ENCODE results near the gene ETS2. TPM values are rescaled to one million over a fixed set of nuclear protein-coding genes. Genes with fewer than 3 reads are reported as not detected.

ETS2 gene
- total and polyA plus RNA-seq, 2 of the 8 experiments (the other 6 are each of a cell fraction or from before 2014, with no cell fraction given) = 11.0 to 45.1 TPM

- Histone ChIP-seq H2BK5ac (ENCODE audit: low read depth, low read length) (no peak overlapping the region), H2BK120ac (replicated peaks; ENCODE audit: low read depth, low read length) (no peak overlapping the region), H3K9me3 (ENCODE audit: insufficient read depth in 2 of 2, low read depth in 1 of 2, low read length in 1 of 2) (no peaks in the 10 kb centered on the region; a peak in 1 of 4 replicates), H4K20me1 (replicated peaks in 1 of 2; ENCODE audit: control insufficient read depth in 1 of 2, insufficient read depth in 2 of 2, low read length in 2 of 2) (no peaks in the 10 kb centered on the region), H3K79me1 (ENCODE audit: low read depth, low read length) (no peaks in the 10 kb centered on the region), H3K9ac (replicated peaks in 1 of 4; ENCODE audit: extremely low read depth in 1 of 4, low read depth in 3 of 4, low read length in 3 of 4) (no peak overlapping the region), H3K79me2 (ENCODE audit: control insufficient read depth in 1 of 2, insufficient read depth in 2 of 2, low read length in 2 of 2) (no peaks in the 10 kb centered on the region), H3K4ac (replicated peaks; ENCODE audit: insufficient read length, low read depth, low read length) (no peak overlapping the region), H3K23ac (ENCODE audit: insufficient read length) (no peak overlapping the region), H4K91ac (replicated peaks; ENCODE audit: insufficient read length, low read length) (peak overlapping the region; percentile 45), H3K27me3 (replicated peaks in 1 of 4; ENCODE audit: control insufficient read depth in 3 of 4, extremely low read depth in 1 of 4, insufficient read depth in 3 of 4, low read length in 3 of 4) (no peaks in the 10 kb centered on the region), H2BK20ac (ENCODE audit: low read length) (peak overlapping the region; percentile 38; the same call in 1 of the 2 replicates), H3K4me2 (ENCODE audit: insufficient read depth in 1 of 2, low read depth in 2 of 2, low read length in 2 of 2) (no peak overlapping the region), H2AFZ (ENCODE audit: low read length) (no peak overlapping the region), H3K36me3 (ENCODE audit: control insufficient read depth in 2 of 4, insufficient read depth in 4 of 4, low read length in 3 of 4) (no peaks in the 10 kb centered on the region), H2BK12ac (ENCODE audit: low read depth, low read length) (no peak overlapping the region), H3K4me1 (replicated peaks in 1 of 4; ENCODE audit: control insufficient read depth in 3 of 4, insufficient read depth in 4 of 4, low read length in 3 of 4) (no peaks in the 10 kb centered on the region), H3K27ac (ENCODE audit: low read depth, low read length) (no peak overlapping the region), H2BK15ac (ENCODE audit: low read length) (no peak overlapping the region), H4K8ac (ENCODE audit: extremely low read depth, insufficient read depth, low read length) (no peak overlapping the region), H3K56ac (replicated peaks; ENCODE audit: insufficient read length, low read depth, low read length) (no peak overlapping the region), H4K5ac (ENCODE audit: insufficient read length, low read depth, low read length) (no peak overlapping the region), H3K23me2 (ENCODE audit: low read depth, low read length) (no peaks in the 10 kb centered on the region), H3K18ac (ENCODE audit: extremely low read depth, low read length) (no peak overlapping the region), H3K14ac (ENCODE audit: insufficient read length) (no peak overlapping the region), H3K4me3 (ENCODE audit: extremely low read depth in 1 of 4, insufficient read depth in 2 of 4, low read depth in 3 of 4, low read length in 4 of 4) (no peak overlapping the region), H2AK5ac (ENCODE audit: low read depth, low read length) (no peak overlapping the region)
- ChIA-PET CTCF (ENCODE audit: partially characterized antibody) (interaction anchor here (0.7 to 0.8 kb wide), 2 partner anchors 21 to 82 kb away, joined by 3 read pairs; no protein-coding TSS in a partner anchor), POLR2A (ENCODE audit: partially characterized antibody) (interaction anchor here (1.5 kb wide), 1 partner anchor 196 kb away, joined by 3 read pairs; no protein-coding TSS in a partner anchor)
- FAIRE-seq (no peak), DNase-seq (ENCODE audit: low read depth in 1 of 2, low spot score in 2 of 2) (peak in 1 of 2 experiments; percentile 43)
- 64% methylated on average over 3 of the region's 3 CpGs; no CpG with 5 or more reads in 1 of the 2 experiments for WGBS, 2 experiments (ENCODE audit: extremely low coverage in 1 of 2, insufficient coverage in 1 of 2, insufficient read length in 1 of 2, insufficient replicate concordance in 2 of 2, low coverage in 1 of 2, low lambda C conversion rate in 2 of 2, missing lambda C conversion rate in 1 of 2)
- TF ChIP-seq CREB1 (IDR thresholded peaks at IDR 0.05) = no peak
- no peak for TF ChIP-seq POLR2A (IDR thresholded peaks at IDR 0.05; ENCODE audit: control extremely low read depth in 1 of 2, low read depth in 2 of 2, low read length in 2 of 2)
- TF ChIP-seq SUZ12 (IDR thresholded peaks at IDR 0.05; ENCODE audit: low read length) = no peak
- TF ChIP-seq CTCF (IDR thresholded peaks at IDR 0.05; ENCODE audit: control extremely low read depth in 1 of 3, insufficient read depth in 1 of 3, low read depth in 1 of 3, low read length in 3 of 3) = peak; percentile 37 to 55 (median 48)
- no peak for TF ChIP-seq SP1 (IDR thresholded peaks at IDR 0.05; ENCODE audit: low read depth, low read length)
- no peak for TF ChIP-seq MAX (IDR thresholded peaks at IDR 0.05)
- TF ChIP-seq RAD21 (IDR thresholded peaks at IDR 0.05 in 1 of 2, conservative IDR thresholded peaks at IDR 0.05 in 1 of 2; ENCODE audit: low read depth in 2 of 2, low read length in 2 of 2) = peak; percentile 20 to 46; a peak in 3 of 4 replicates
- TF ChIP-seq RXRA (IDR thresholded peaks at IDR 0.05; ENCODE audit: insufficient read depth, low read depth, low read length) = no peak
- TF ChIP-seq ZNF274 (IDR thresholded peaks at IDR 0.05; ENCODE audit: borderline replicate concordance, extremely low read depth, low read length) = no peak
These were observed 27.4 kb downstream of the ETS2 start for GRCh38 chr21:38833117-38833516.
